Mesenchymal stem cell (in vitro differentiated cells and primary cell): ENCODE data around the gene CLDN11. TPM values are rescaled to one million over a fixed set of nuclear protein-coding genes. Genes with fewer than 3 reads are reported as not detected.

Source experiments
- DNase-seq: peaks from one replicate; pipeline ENCODE4 v3.0.0-alpha.2; 2013
- H2AFZ ChIP-seq: one replicate; pipeline ENCODE4 v1.6.1; 2013; ENCODE audit warnings: low read depth, mild to moderate bottlenecking, control low read depth, inconsistent platforms, low read length, moderate library complexity
- H2AK5ac ChIP-seq: 2 replicates; pipeline ENCODE4 v1.6.1; 2013; ENCODE audit warnings: low read length, moderate library complexity, mild to moderate bottlenecking, inconsistent platforms; ENCODE audit not compliant: severe bottlenecking
- H2BK120ac ChIP-seq: one replicate; pipeline ENCODE4 v1.6.1; 2013; ENCODE audit warnings: low read depth, mild to moderate bottlenecking, inconsistent platforms, low read length, moderate library complexity
- H2BK12ac ChIP-seq, 2 experiments: one replicate each; pipeline ENCODE4 v1.6.1; 2013; ENCODE audit warnings: inconsistent platforms in 2 of 2, low read length in 2 of 2, mild to moderate bottlenecking in 2 of 2, moderate library complexity in 2 of 2, control low read depth in 1 of 2
- H2BK15ac ChIP-seq: one replicate; pipeline ENCODE4 v1.6.1; 2013; ENCODE audit warnings: mild to moderate bottlenecking, low read depth, inconsistent platforms; ENCODE audit not compliant: poor library complexity, severe bottlenecking
- H2BK5ac ChIP-seq: 2 replicates; pipeline ENCODE4 v1.6.1; 2013; ENCODE audit warnings: low read depth, mild to moderate bottlenecking, low read length, control low read depth, inconsistent platforms; ENCODE audit not compliant: poor library complexity, severe bottlenecking
- H3K14ac ChIP-seq, 2 experiments: one replicate each; pipeline ENCODE4 v1.6.1; 2013; ENCODE audit warnings: inconsistent platforms in 2 of 2, low read length in 2 of 2, control low read depth in 1 of 2, mild to moderate bottlenecking in 1 of 2, moderate library complexity in 1 of 2
- H3K18ac ChIP-seq, 2 experiments: one replicate each; pipeline ENCODE4 v1.6.1; 2013; ENCODE audit warnings: inconsistent platforms in 2 of 2, low read length in 2 of 2, control low read depth in 1 of 2, low read depth in 1 of 2, mild to moderate bottlenecking in 1 of 2
- H3K23ac ChIP-seq, 2 experiments: one replicate each; pipeline ENCODE4 v1.6.1; 2013; ENCODE audit warnings: inconsistent platforms in 2 of 2, low read length in 2 of 2, mild to moderate bottlenecking in 2 of 2, moderate library complexity in 2 of 2, control low read depth in 1 of 2
- H3K27ac ChIP-seq: 2 replicates; pipeline ENCODE4 v1.5.1; 2013; ENCODE audit warnings: mild to moderate bottlenecking, moderate library complexity, low read length, control low read depth, inconsistent platforms; ENCODE audit not compliant: poor library complexity, severe bottlenecking
- H3K27me3 ChIP-seq, 2 experiments: 2 replicates each; pipeline versions ENCODE4 v1.6.1 to v1.7.0; 2013; ENCODE audit warnings: low read length in 2 of 2, mild to moderate bottlenecking in 2 of 2, moderate library complexity in 2 of 2, control low read depth in 1 of 2, inconsistent platforms in 1 of 2; ENCODE audit not compliant: control insufficient read depth in 1 of 2, insufficient read depth in 1 of 2
- H3K36me3 ChIP-seq, 2 experiments: 2 replicates each; pipeline versions ENCODE4 v1.6.1 to v1.7.0; 2013; ENCODE audit warnings: low read length in 2 of 2, control low read depth in 1 of 2, inconsistent platforms in 1 of 2, low read depth in 1 of 2, mild to moderate bottlenecking in 1 of 2; ENCODE audit not compliant: insufficient read depth in 2 of 2, control insufficient read depth in 1 of 2
- H3K4ac ChIP-seq, 2 experiments: one replicate each; pipeline ENCODE4 v1.6.1; 2013; ENCODE audit warnings: inconsistent platforms in 2 of 2, low read length in 2 of 2, mild to moderate bottlenecking in 2 of 2, moderate library complexity in 2 of 2, control low read depth in 1 of 2, low read depth in 1 of 2
- H3K4me1 ChIP-seq: 2 replicates; pipeline ENCODE4 v1.6.1; 2013; ENCODE audit warnings: low read depth, low read length, control low read depth; ENCODE audit not compliant: control insufficient read depth, insufficient read depth
- H3K4me2 ChIP-seq: 2 replicates; pipeline ENCODE4 v1.6.1; 2013; ENCODE audit warnings: low read length, mild to moderate bottlenecking, inconsistent platforms; ENCODE audit not compliant: poor library complexity, severe bottlenecking
- H3K4me3 ChIP-seq, 2 experiments: 2 replicates each; pipeline versions ENCODE4 v1.5.1 to v1.7.0; 2013; ENCODE audit warnings: low read length in 2 of 2, mild to moderate bottlenecking in 2 of 2, control low read depth in 1 of 2, low read depth in 1 of 2; ENCODE audit not compliant: insufficient read depth in 1 of 2
- H3K79me1 ChIP-seq: replicated peaks from 2 replicates; pipeline ENCODE4 v1.6.1; 2013; ENCODE audit warnings: mild to moderate bottlenecking, control low read depth, low read length, inconsistent platforms; ENCODE audit not compliant: poor library complexity, severe bottlenecking
- H3K9ac ChIP-seq: 2 replicates; pipeline ENCODE4 v1.7.0; 2013; ENCODE audit warnings: mild to moderate bottlenecking, low read length, moderate library complexity
- H3K9me3 ChIP-seq: 2 replicates; pipeline ENCODE4 v1.7.0; 2013; ENCODE audit warnings: mild to moderate bottlenecking, low read length; ENCODE audit not compliant: control insufficient read depth
- H4K8ac ChIP-seq: one replicate; pipeline ENCODE4 v1.6.1; 2013; ENCODE audit warnings: inconsistent platforms, mild to moderate bottlenecking, low read length, moderate library complexity
- H4K91ac ChIP-seq: one replicate; pipeline ENCODE4 v1.6.1; 2013; ENCODE audit warnings: mild to moderate bottlenecking, low read length, inconsistent platforms
- WGBS: methylation state at CpG from one replicate; pipeline ENCODE4 v1.1.7; 2013; ENCODE audit warnings: mixed read lengths; 5-methylcytosine and 5-hydroxymethylcytosine counted together
- polyA plus RNA-seq, 2 experiments: library from polyadenylated mRNA; stranded (reverse); fragments of 200-250 nt; gene quantifications; one replicate each; pipeline ENCODE4 v1.2.3, GENCODE V29; 2013

The CLDN11 gene
- polyA plus RNA-seq (2013, experiment 1 of 2), result 119 TPM
- polyA plus RNA-seq (2013, experiment 2 of 2), result 118 TPM

DNA sequence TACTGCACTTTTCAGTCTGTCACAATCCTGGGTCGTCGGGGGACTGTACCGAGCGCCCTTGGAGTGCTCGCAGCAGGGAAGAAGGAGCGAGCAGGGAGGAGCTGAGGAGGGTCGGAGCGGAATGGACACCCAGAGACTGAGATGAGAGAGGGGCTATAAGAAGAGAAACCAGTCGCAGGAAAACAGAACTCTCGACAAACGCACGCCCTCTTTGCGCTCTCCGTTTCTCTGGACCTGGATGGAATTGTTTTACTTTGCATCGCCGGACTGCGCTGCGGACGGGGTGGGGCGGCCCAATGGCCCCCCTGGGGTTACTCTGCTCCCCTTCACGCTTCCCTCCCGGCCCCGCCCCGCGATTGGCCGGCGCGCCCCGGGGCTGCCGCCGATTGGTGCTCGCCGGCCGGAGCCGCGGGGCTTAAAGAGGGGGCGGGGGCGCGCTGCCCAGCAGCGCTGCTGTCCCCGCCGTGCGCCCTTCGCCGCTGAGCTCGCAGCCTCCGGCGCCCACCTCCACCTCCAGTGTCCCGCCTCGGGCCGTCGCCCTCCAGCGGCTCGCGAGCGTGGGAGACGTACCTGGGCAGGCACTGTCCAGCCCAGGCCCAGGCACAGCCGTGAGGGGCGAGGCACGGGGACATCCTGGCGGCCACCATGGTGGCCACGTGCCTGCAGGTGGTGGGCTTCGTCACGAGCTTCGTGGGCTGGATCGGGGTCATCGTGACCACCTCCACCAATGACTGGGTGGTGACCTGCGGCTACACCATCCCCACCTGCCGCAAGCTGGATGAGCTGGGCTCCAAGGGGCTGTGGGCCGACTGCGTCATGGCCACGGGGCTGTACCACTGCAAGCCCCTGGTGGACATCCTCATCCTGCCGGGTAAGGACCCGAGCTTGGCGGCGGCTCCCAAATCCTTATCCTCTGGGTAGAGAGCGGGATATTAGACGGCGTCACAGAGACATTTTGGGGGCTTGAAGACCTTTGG is at the start of gene CLDN11:
Gene CLDN11, plus strand, starts transcription at position 447 of the 977 bp plus-strand sequence. Its CDS starts 199 bp downstream, at position 646.
- H3K4me3 ChIP-seq, result peak within 1 kb of the TSS in 1 of 2 experiments; percentile 93
- H2BK5ac ChIP-seq, result no peak within 1 kb of the TSS
- DNase-seq, result peak; percentile 49
- H3K27ac ChIP-seq, result no peak within 1 kb of the TSS
- 56% methylated on average over 79 of the region's 79 CpGs for WGBS
- peak within 1 kb of the TSS; percentile 27 for H4K8ac ChIP-seq
- no peak within 1 kb of the TSS for H2AFZ ChIP-seq
- no peaks in the 10 kb centered on the region for H3K79me1 ChIP-seq
- peaks cover 3% of the 10 kb centered on the region for H3K4me1 ChIP-seq
- H2BK15ac ChIP-seq, result peak within 1 kb of the TSS; percentile 82
- H3K36me3 ChIP-seq, result peaks cover 22 to 31% of the 10 kb centered on the region in 2 experiments
- H4K91ac ChIP-seq, result peak within 1 kb of the TSS; percentile 64
- H2BK12ac ChIP-seq, result peak within 1 kb of the TSS; percentile 6 to 75
- H3K9ac ChIP-seq, result peak within 1 kb of the TSS; percentile 94
- H3K27me3 ChIP-seq, result no peaks in the 10 kb centered on the region
- H3K18ac ChIP-seq, result peak within 1 kb of the TSS; percentile 38 to 71
- H3K14ac ChIP-seq, result peak within 1 kb of the TSS in 1 of 2 experiments; percentile 9
- H3K9me3 ChIP-seq, result no peaks in the 10 kb centered on the region
- no peak within 1 kb of the TSS for H3K4me2 ChIP-seq
- H3K4ac ChIP-seq, result peak within 1 kb of the TSS; percentile 46 to 76
- H2AK5ac ChIP-seq, result no peak within 1 kb of the TSS
- no peak within 1 kb of the TSS for H2BK120ac ChIP-seq
- H3K23ac ChIP-seq, result peak within 1 kb of the TSS in 1 of 2 experiments; percentile 14

DNA sequence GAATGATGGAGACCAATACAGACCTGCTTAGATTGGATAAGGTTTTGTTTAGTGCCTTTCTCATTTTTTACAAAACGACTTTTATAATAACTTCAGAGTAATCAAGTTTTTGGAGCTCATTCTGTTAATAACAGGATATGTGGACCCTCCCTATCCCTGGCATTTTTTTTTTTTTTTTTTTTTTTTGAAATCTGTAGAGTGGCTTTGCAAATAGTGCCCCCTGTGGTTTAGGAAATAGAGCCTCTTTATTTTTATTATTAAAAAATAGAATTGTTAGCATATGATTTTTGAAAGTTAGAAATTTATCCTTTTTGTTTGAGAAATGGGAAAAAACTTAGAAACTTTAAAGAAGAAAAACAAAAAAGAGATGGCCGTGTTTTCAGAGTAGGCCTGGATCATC is 49.7 kb upstream of the CLDN11 start:
- Histone ChIP-seq H4K8ac (no peak overlapping the region), H3K27me3 (no peaks in the 10 kb centered on the region), H2BK5ac (no peak overlapping the region), H3K4ac (no peak overlapping the region), H3K9me3 (no peaks in the 10 kb centered on the region), H3K14ac (no peak overlapping the region), H4K91ac (no peak overlapping the region), H3K27ac (no peak overlapping the region), H2BK120ac (no peak overlapping the region), H2BK15ac (no peak overlapping the region), H2AFZ (no peak overlapping the region), H3K4me1 (peaks cover 6% of the 10 kb centered on the region), H3K9ac (no peak overlapping the region), H2BK12ac (no peak overlapping the region), H3K4me2 (no peak overlapping the region), H3K79me1 (peaks cover 1% of the 10 kb centered on the region), H3K36me3 (peaks cover 3 to 19% of the 10 kb centered on the region in 2 experiments), H2AK5ac (no peak overlapping the region), H3K4me3 (no peak overlapping the region), H3K18ac (no peak overlapping the region), H3K23ac (no peak overlapping the region)
- no peak for DNase-seq
- WGBS, result 98% methylated on average over 1 of the region's 2 CpGs

DNA sequence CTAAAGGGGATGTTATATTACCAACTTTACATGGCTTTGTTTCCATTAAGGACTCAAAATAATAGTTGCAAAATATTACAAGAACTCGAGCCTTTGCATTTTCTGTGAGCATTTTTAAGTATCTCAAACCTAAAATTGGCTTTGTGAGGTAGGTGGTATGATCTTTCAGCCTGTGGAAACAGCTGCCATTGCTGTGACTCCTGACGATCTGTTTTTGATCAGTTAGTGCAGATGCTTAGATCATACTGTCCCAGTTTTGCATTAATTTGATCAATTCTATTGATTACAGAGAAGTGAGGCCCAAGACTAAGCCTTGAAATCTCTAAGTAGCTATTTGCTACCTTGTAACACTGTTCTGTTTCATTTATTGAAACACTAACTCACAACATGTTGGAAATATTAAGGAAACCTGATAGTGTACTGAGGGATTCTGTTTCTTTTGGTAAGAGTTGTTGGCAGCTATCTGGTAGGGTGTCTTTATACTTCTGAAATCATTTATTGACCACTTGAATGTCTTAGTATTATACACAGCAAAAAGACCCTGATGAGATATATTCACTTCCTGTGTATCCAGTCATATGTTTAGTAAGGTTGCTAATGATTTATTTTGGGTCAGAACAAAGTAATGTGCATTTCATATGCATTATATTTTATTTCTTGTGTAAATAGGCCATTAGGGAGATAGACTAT is 46.3 kb upstream of the CLDN11 start:
- Histone ChIP-seq H3K4me1 (no peaks in the 10 kb centered on the region), H3K79me1 (peaks cover 3% of the 10 kb centered on the region), H2BK120ac (no peak overlapping the region), H3K4me3 (peak overlapping the region in 1 of 2 experiments; percentile 41), H4K91ac (no peak overlapping the region), H2BK15ac (no peak overlapping the region), H2AK5ac (no peak overlapping the region), H3K9me3 (no peaks in the 10 kb centered on the region), H3K4me2 (no peak overlapping the region), H3K4ac (no peak overlapping the region), H2AFZ (no peak overlapping the region), H3K9ac (peak overlapping the region; percentile 50), H2BK12ac (no peak overlapping the region), H2BK5ac (no peak overlapping the region), H3K18ac (no peak overlapping the region), H3K27me3 (no peaks in the 10 kb centered on the region), H3K23ac (no peak overlapping the region), H3K27ac (no peak overlapping the region), H4K8ac (no peak overlapping the region), H3K36me3 (peaks cover 3 to 8% of the 10 kb centered on the region in 2 experiments), H3K14ac (no peak overlapping the region)
- DNase-seq, result no peak
- 84% methylated on average over 2 of the region's 2 CpGs for WGBS

DNA sequence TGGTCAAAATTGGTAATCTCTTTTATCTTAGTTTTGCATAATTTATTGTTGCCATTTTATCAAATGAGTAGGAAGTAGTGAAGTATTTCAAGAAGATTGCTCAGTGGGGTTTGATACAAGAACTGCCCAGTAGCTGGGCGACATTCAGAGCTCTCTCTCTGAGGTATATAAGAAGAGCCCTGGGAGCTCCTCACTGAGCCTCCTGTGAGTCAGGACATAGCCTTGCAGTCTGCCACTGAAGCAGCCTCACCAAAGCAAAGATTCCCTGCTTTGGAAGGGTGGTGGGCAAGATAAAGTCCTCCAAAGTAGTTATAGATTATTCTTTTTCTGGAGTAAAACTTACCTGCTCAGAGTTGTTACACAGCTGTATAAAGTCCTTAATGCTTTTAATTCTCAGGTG is 35.1 kb upstream of the CLDN11 start:
- no peak overlapping the region for H4K8ac ChIP-seq
- H3K4me3 ChIP-seq, result no peak overlapping the region
- no peak overlapping the region for H3K23ac ChIP-seq
- no peaks in the 10 kb centered on the region for H3K27me3 ChIP-seq
- H3K27ac ChIP-seq, result no peak overlapping the region
- H3K4ac ChIP-seq, result no peak overlapping the region
- H2AFZ ChIP-seq, result no peak overlapping the region
- H3K36me3 ChIP-seq, result peaks cover 40 to 41% of the 10 kb centered on the region in 2 experiments
- 92% methylated on average over 1 of the region's 1 CpG for WGBS
- H3K4me2 ChIP-seq, result no peak overlapping the region
- peaks cover 3% of the 10 kb centered on the region for H3K4me1 ChIP-seq
- H2BK5ac ChIP-seq, result no peak overlapping the region
- no peak overlapping the region for H2BK120ac ChIP-seq
- H3K79me1 ChIP-seq, result peaks cover 20% of the 10 kb centered on the region
- H3K9me3 ChIP-seq, result no peaks in the 10 kb centered on the region
- no peak overlapping the region for H2BK12ac ChIP-seq
- DNase-seq, result peak; percentile 42
- H2AK5ac ChIP-seq, result no peak overlapping the region
- no peak overlapping the region for H4K91ac ChIP-seq
- H3K18ac ChIP-seq, result no peak overlapping the region
- H3K9ac ChIP-seq, result peak overlapping the region; percentile 2
- H3K14ac ChIP-seq, result no peak overlapping the region
- H2BK15ac ChIP-seq, result no peak overlapping the region
